ACHN (cell line): ENCODE measurements around the gene HAVCR1.
"Not testable (repeated sequence)": the region's sequence is repeated elsewhere in the genome, so short reads cannot be mapped to it uniquely, and the experiment has no call there.

ENCODE experiments used
- DNase-seq: peaks from one replicate; pipeline ENCODE4 v3.0.0-alpha.2; 2015
- in situ Hi-C: cut with HindIII; loops from 2 replicates; pipeline ENCODE4 v1.10.0; 2017; ENCODE audit warnings: low sequenced_read_pairs, low pct_ligation_motif_present, low pct_unique_long_range_greater_than_20kb

HAVCR1 gene

DNA sequence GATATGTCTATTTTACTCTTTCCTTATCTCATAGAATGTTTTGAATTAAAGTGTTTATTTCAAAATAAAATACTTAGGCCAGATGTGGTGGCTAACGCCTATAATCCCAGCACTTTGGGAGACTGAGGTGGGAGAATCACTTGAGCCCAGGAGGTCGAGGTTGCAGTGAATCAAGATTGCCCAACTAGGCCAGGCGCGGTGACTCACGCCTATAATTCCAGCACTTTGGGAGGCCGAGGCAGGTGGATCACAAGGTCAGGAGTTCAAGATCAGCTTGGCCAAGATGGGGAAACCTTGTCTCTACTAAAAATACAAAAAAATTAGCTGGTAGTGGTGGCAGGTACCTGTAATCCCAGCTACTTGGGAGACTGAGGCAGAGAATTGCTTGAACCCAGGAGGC is 2.1 kb downstream of the HAVCR1 start:
- DNase-seq: peak; percentile 49
- in situ Hi-C loops: not testable (repeated sequence)

DNA sequence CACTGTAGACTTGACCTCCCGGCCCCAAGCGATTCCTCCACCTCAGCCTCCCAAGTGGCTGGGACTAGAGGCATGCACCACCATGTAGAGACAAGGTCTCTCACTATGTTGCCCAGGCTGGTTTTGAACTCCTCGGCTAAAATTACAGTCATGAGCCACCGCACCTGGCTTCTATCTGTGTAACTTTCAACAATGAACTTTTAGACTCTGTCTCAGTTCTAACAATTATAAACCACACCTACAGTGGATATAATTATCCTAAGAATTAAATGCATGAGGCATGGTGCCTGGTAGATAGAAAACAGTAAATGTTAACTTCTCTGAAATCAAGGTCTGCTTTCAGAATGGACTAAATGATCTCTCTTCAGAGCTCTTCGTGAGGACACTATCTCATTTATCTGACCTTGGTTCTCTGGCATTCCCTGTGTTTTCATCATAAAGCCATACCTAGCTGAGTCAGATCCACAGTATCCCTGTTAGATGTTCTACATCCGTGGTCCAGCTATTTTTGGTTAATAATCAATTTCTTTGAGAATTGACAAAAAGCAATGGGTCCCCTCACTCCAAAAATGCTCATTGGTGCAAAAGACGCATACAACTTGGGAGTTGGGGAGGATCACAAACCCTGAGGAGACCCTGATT is 7.2 kb downstream of the HAVCR1 start:
- in situ Hi-C loops: no loop called here
- no peak for DNase-seq

DNA sequence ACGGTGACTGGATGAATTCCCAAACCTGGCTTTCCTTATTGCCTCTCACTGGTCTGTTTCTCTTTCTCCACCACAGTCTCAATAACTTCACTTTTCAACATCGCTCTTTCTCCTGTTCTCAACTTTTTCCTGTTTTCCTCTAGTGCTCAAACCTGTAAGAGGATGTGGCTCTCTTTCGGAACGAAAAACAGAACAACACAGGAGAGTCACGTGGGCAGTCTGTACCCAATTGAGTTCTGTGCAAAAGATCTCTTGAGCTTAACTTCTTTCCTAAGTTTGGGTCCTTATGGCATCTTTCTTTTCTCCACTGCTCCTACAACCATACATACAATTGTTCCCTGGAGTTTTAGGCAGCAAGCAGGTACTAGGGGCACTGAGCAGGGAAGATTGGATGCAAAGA is 8.9 kb downstream of the HAVCR1 start:
- in situ Hi-C loops: no loop called here
- DNase-seq: no peak

DNA sequence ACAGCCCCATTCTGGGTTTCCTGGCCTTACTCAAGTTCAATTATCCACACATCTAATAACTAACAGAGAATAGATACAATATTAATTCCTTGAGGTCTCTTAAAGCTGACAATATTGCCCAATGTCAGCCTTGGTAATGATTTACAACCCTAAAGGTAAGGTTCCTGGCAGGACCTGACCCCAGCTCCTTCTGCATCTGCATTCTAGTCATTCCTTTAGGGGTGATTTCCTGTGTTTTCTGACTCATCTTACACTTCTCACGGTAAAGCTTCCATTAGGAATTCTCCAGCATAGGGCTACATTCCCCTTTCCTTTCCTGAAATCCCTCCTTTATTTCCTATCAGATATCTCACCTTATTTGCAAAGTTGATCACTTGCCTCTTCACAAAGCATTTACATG is 9.3 kb downstream of the HAVCR1 start:
- peak; percentile 93 for DNase-seq
- in situ Hi-C loops: no loop called here

DNA sequence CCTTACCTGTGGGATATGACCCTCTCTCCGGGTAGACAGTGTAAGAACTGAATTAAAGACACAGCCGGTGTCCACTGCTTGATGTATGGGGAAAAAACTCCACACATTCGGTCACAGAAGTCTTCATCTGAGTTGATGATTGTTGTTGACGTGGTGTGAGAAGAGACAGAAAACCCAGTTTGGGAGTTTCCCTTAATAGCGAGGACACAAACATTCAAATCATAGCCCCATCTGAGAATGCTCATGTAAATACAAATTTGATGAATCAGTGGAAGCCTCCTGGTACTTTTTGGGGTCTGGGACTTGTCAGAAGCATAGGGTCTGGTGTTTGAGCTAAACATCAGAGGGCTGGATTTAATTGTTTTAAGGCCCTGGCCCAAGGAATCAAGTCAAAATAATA is 11.0 kb downstream of the HAVCR1 start:
- no peak for DNase-seq
- in situ Hi-C loops: no loop called here

DNA sequence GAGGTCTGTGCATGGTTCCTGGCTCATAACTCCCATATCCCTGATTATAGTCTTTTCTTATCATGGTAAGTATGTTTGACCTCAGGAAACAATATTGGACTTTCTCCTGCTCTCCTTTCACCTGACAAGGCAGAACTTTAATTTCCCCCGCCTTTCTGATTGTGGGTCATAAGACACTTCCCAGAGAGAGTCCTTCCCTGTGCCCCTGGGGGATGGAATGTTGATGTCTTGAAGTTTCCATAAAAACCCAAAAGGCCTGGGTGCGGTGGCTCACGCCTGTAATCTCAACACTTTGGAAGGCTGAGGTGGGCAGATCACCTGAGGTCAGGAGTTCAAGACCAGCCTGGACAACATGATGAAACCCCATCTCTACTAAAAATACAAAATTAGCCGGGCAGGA is 11.9 kb downstream of the HAVCR1 start:
- DNase-seq, in situ Hi-C loops: not testable (repeated sequence)

DNA sequence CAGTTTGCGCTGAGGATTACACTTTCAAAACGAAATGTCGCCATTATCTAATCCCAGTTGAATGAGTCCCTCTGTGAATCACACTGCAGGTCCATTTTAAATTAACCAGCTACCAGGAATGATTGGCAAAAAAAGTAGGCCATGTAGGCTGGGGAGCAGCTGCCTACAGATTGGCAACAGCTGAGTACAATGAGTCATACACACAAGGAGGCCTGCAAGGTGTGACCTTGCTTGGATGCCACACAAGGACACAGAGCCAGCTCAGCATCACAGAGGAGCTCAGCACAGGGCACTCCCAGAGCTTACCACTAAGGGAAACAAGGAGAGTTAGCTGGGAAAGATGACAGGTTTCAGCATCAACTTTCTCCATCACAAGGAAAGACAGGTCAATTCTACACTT is 12.9 kb downstream of the HAVCR1 start:
- in situ Hi-C loops: no loop called here
- DNase-seq: peak; percentile 98

DNA sequence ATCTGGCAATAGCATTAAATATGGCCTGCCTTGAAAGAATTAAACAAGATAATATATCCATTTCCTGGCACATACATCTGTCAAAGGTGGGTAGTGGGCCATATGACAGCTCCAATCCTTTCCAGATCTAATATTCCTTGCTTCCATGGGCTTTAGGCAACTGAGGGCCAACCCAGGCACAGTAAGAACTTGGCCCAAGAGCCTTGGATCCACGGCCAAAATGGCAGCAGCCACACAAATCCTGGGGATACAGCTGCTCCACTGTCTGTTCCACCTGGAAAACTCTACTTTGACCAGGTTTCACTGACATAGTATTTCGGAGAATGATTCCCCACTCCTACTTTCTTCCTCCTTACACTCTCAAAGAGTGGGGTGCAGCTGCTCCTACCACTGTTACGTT is 13.3 kb downstream of the HAVCR1 start:
- DNase-seq: no peak
- in situ Hi-C loops: no loop called here

DNA sequence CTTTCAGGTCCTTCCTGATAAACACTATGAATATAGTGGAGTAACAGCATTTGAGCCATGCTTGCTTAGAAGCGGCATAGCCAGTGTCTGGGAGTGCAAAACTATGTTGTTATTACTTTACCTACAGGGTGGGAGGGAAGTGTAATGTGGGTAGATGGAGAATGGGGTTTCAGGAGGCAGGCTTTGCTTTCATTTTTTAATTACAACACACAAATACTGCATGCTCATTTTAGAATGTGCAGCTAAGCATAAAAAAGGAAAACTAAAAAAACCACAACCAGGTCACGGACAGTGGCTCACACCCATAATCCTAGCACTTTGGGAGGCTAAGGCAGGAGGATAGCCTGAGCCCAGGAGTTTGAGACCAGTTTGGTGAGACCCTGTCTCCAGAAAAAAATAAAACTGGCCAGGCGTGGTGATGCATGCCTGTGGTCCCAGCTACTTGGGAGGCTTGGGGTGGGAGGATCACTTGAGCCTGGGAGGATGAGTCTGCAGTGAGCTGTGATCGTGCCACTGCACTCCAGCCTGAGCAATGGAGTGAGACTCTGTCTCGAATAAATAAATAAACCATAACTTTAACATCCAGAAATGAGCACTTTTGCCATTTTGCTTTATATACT is 20.2 kb downstream of the HAVCR1 start:
- in situ Hi-C loops: no loop called here

DNA sequence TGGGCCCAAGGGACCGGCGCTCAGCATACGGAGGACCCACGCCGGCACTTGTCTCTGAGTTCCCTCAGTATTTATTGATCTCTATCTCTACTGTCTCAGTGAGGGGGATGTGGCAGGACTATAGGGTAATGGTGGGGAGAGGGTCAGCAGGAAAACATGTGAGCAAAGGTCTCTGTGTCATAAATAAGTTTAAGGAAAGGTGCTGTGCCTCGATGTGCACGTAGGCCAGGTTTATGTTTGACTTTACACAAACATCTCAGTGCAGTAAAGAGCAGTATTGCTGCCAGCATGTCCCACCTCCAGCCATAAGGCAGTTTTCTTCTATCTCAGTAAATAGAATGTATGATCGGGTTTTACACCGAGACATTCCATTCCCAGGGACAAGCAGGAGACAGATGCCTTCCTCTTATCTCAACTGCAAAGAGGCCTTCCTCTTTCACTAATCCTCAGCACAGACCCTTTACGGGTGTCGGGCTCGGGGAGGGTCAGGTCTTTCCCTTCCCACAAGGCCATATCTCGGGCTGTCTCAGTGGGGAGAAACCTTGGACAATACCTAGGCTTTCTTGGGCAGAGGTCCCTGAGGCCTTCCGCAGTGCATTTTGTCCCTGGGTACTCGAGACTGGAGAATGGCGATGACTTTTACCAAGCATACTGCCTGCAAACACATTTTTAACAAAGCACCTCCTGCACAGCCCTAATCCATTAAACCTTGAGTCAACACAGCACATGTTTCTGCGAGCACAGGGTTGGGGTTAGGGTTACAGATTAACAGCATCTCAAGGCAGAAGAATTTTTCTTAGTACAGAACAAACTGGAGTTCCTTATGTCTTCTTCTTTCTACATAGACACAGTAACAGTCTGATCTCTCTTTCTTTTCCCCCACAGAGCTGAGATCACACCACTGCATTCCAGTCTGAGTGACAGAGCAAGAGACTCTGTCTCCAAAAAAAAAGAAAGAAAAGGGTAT is 24.5 kb downstream of the HAVCR1 start:
- DNase-seq: peak; percentile 80
- in situ Hi-C loops: not testable (repeated sequence)

More for the DNA sequence above, 20.2 kb downstream of the HAVCR1 start:
- DNase-seq: peak; percentile 72

DNA sequence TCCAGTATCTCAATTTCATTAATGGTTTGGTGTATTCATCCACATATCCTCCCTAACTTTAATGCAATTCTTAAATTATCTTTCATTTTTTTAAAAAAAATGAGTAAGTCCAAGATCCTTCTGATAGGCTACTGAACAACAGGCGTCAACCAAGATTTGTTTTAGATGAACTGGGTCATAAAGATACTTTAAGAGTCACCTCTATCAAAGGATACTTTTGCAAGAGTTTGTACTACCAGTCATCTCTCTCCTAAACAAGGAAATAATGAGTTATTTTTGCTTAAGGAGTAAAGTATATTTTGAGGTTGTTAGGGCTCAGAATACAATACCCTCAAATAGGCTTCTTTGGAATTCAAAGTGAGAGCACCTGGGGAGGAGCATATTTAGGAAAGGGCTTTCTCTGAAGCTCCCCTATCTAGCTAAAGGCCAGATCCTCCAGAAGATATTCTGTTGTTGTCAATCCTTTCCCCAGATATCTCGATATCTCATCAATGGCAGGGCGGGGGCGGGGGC is 25.8 kb downstream of the HAVCR1 start:
- DNase-seq: no peak
- in situ Hi-C loops: no loop called here

DNA sequence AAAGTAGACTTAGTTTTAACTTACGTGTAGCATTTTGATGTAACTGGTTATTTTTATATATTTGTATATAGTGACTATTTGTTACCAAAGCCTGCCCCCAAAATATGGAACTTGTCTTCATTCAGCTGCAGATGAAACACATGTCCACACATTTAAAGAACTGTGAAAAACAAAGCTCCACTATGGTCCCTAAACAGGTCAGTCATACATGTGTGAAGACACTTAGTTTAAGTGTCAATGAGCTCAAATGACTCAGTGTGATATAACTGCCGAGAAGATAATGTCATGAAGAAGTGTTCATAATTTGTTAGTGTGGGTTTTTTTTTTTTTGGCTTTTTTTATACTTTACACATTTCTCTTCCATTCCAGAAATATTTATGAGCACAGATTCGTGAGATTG is 28.2 kb downstream of the HAVCR1 start:
- in situ Hi-C loops: no loop called here
- DNase-seq: no peak

DNA sequence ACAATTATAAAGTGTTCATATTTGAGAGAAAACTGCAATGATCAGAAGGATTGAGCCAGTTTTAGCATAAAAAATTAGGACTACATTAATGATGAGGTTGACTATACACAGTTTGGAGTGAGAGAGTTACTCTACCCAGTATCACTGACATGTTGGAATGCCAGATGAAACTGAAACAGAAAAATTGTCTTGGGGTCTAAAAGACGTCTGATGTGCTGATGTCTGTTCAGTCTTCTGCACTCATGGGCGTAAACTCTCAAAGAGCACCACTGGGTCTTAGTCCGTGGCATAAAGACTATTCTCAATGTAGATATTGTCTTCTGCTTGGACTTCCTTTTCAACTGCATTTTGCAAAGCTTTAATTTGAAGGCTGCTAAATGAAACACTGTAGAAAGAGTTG is 29.5 kb downstream of the HAVCR1 start:
- in situ Hi-C loops: no loop called here
- no peak for DNase-seq

DNA sequence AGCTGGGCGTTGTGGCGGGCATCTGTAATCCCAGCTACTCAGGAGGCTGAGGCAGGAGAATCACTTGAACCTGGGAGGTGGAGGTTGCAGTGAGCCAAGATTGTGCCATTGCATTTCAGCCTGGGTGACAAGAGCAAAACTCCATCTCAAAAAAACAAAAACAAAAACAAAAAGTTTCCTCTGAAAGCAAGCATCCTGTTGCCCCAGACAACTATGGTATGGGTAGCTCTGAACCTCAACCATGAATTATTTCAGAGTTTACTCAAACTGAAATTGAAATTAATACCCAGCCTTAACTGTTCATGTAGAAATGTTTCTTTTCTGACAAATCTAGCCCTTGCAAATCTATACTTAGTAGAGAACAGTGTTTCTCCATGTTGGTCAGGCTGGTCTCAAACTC is 31.3 kb downstream of the HAVCR1 start:
- DNase-seq, in situ Hi-C loops: not testable (repeated sequence)

DNA sequence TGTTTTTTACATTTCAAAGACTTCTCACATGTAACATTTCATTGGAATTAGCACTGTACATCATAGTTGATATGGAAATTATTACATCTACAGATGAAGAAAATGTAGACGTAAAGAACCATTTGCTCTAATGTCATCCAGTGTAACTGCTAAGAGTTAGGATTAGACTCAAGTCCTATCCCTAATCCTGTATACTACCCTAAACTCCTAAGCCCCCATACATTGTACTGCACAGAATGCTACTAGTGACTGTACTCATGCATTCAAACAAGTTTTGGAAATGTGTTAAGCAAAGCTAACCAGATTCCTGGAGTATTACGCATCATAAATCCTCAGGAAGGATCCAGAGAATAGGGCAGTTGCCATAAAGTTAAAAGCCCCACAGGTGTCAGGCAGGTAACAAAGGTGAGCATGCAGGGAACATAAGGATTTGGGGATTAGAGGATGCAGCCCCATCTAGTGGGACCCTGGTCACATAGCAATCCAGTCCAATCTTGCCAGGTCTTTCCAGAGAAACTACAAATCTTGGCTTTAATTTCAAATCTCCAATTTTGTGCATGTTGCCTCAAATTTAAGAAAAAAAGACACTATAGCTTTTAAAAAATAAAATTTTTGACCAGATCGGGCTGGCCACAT is 32.0 kb downstream of the HAVCR1 start:
- DNase-seq: no peak
- in situ Hi-C loops: no loop called here

DNA sequence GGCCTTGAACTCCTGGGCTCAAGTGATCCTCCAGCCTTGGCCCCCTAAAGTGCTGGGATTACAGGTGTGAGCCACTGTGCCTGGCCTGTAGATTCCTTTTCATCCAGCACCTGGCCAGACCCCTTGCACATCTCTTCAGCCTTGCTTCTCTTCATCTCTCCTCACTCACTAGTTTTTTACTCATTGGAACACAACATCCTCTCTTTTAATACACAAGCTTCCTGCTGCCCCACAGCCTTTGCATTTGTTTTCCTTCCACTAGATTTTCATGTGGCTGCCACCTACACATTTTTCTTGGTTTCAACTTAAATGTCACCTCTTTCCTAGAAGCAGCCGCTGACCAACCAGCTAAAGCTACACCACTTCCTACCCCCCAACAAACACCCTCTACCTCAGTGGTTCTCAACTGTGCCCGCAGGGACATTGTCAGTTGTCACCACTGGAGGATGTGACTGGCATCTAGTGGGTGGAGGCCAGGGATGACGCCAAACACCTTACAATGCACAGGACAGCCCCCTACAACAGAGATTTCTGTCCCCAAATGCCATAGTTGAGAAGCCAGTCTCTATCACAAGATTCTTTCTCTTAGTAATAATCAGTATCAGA is 33.7 kb downstream of the HAVCR1 start:
- in situ Hi-C loops: no loop called here
- DNase-seq: no peak

DNA sequence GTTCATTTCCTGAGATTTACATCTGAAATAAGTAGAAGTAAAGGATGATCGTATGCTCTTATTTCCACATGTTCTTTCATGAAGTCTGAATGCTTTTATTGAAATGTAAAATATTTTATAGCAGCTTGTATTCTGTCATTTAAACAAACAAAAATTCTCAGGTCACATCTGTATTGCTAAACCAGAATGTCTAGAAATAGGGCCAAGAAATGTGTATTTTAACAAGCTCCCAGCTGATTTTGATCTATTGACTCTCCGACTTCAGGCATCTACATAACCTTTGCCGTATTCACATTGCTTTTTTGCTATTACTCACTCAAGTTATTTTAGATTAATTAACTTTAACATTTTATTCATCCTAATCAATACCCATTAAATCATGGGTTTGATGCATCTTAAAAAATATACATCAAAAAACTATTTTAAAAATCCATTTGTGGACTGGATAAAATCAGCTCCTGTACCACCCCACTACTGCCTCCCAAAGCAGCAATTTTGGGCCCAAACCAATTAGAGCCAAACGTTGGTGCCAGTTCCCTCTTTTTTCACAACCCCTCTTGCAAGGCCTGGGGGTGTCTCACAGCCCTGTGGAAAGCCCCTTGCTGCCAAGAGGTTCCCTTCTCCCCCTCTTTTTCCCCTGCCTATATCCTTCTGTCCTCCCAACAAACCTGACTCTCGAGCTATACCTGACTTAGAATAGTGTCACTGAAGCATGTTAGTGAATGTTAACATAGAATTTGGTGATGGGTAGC is 34.5 kb downstream of the HAVCR1 start:
- in situ Hi-C loops: no loop called here
- DNase-seq: no peak

DNA sequence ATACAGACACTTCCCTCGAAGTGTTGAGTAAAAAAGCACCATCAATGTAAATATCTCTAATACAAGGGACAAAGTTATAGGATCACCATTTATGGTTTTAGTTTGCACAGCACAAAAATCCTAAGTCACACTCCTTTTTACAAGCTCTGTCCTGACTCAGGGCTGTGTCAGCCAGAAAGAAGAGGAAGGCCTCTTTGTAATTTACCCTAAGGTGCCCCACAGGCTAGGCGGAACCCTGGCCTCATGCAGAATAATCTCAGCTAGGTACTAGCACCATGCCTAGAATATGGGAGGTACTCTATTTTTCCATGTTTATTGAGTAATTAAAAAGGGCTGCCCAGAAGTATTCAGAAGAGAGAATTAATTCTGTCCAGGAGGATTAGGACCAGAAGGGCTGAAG is 36.9 kb downstream of the HAVCR1 start:
- DNase-seq: no peak
- in situ Hi-C loops: no loop called here
